ENCODE measurements around the gene CNPY1.
"Not testable (repeated sequence)": the region's sequence is repeated elsewhere in the genome, so short reads cannot be mapped to it uniquely, and the experiment has no call there.

Gene CNPY1

DNA sequence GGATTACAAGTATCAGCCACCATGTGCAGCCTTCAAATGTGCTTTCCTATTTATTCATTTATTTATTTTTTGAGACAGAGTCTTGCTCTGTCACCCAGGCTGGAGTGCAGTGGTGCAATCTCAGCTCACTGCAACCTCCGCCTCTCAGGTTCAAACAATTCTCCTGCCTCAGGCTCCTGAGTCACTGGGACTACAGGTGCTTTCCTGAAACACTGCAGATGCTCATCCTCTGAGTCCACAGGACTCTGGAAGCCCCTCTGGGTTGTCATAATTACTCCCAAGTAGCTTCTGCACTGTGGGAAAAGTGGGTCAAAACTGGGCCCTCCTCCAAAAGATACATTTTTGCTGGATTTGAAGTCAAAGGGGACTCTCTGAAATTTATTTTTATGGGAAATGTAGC is at the start of gene CNPY1:
Gene CNPY1 (minus strand): TSS at position 111 of the 400 bp plus-strand sequence. CDS start 630 bp downstream, outside the sequence.
- not testable (repeated sequence) for DNase-seq

DNA sequence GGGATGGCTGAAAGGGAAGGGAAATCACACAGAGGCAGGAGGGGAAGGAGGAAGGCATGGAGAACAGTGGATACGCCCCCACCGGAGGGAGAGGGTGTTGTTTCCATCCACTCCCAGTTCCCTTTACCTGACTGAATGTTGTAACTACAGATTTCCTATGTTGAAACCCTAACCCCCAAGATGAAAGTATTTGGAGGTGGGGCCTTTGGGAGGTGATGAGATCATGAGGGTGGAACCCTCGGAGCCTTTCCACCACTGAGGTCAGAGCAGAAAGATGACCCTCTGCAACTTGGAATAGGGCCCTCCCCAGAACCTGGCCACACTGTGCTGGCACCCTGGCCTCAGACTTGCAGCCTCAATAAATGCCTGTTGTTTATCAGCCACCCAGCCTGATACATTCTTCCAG is 48.6 kb upstream of the CNPY1 start:
- no peak for DNase-seq

- no peak for DNase-seq
Measured at GRCh38 chr7:155594163-155594732, 47.9 kb upstream of the CNPY1 start.

DNA sequence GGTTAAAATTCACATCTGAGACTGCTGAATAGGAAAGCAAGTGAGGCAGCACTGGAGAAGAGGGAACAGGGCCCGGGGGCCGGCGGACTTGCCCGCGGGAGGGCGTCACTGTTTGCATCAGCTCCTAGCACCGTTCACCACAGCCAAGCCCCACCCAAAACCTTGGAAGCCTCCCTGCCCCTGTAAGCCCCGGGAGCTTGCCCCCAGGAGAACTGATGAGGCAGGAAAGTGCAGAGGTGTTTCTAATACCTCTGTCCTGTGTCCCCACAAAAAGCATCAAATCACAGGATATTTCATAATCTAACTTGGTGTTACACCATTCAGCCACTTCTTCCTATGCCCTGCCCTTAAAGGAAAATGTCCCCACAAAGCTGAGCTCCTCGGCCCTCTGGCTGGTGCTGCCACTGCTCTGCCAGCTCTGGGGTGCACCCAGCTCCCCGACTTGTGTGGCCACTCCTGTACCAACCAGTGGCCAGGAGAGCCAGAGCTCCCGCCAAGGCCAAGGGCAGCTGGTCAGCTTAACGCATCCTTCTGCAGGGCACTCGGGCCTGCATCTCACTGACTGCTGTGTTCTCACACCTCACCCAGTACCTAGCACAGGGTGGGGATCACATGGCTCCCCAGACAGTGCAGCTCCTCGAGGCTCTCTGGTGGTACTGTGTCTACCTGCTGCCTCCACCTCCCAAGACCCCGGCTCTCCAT is 47.3 kb upstream of the CNPY1 start:
- DNase-seq: no peak

DNA sequence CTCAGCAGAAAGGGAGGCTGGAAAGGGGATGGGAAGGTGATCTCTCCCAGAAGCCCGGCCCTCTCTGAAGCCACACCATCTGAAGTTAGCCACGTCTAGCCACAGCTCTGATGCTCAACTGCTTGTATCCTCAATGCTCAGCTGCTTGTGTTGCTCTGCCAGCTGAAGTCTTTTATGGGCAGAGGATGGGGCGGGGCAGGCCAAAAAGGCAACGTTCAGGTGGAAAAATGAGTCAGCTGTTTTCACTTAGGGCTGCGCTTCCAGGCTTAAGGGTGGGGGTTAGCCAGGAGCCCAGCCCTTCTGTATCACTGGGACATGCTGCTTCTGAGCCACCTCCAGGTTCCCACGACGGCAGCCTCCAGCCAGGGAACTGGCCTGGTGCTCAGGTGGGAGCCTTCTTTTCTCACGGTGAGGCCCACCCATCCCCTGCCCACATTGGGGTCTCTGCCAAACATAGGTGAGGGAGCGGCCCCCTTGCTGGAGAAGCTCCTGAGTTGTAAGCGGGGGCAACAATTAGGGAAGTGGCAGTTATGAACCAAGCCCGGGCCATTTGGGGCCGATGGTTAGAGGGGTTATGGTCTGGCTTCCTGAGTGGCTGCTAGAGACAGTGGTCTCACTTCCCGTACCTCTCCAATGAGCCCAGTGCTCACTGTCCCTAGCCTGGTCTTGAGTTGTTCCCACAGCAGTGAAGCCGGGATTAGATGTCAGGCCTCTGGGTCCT is 44.9 kb upstream of the CNPY1 start:
- DNase-seq: no peak

GRCh38 chr7:155590215-155591018 is 44.1 kb upstream of the CNPY1 start:
- no peak for DNase-seq

DNA sequence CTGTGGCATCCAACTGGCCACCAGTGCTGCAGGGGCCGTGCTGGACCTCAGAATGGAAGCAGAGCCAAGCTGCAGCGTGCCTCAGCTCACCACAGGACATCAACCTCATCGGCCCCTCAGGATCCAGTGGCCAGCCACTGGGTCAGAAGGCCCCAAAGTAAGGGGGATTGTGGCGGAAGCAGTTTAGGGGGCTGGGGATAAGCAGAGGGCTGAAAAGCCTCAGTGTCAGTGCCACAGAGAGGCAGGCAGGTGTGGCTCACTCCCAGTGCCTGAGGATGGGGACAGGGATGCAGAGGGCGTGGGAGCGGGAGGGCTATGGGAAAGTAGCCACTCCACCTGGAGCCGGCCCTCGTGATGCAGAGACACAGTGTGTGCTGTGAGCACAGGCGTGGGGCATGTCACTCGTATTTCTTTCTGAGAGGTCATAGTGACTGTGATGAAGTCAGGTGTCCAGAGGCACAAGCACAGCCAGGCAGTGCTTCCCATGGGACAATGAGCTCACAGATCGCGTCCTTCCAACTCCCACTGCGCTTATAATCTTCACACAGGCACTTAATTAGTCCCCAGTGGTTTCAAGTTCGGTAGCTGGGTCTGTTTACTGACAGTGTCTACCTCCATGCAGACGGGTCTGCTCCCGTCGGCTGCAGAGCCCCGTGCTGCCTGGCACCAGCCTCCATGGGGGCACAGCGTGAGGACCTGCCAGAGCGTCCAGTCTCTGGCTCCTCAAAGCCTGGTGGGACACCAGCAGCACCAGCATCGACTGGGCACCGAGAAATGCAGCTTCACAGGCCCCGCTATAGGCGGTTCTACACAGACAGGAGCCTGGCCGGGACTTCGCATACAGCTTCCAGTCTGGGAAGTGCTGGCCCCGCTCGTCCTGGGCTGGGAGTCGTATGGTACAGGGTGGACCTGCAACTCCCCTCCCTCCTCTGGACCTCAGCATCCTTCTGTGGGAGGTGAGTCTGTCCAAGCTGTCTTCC is 42.9 kb upstream of the CNPY1 start:
- no peak for DNase-seq

- no peak for DNase-seq
Measured at GRCh38 chr7:155588468-155588998, 42.2 kb upstream of the CNPY1 start.

DNA sequence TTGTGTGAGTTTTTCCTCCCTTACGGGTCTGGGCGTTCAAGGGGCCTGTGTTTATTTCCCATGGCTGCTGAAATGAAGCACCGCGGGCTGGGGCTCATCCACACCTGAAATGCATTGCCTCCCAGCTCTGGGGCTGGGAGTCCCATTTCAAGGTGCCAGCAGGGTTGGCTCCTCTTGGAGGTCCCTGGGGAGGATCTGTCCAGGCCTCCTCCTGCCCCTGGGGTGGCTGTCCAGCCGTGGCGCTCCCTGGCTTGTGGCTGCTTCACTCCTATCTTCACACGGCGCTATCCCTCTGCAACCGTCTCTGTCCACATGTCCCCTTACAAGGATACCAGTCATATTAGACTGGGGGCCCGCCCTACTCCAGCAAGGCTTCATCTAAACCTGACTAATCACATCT is 41.1 kb upstream of the CNPY1 start:
- no peak for DNase-seq

DNA sequence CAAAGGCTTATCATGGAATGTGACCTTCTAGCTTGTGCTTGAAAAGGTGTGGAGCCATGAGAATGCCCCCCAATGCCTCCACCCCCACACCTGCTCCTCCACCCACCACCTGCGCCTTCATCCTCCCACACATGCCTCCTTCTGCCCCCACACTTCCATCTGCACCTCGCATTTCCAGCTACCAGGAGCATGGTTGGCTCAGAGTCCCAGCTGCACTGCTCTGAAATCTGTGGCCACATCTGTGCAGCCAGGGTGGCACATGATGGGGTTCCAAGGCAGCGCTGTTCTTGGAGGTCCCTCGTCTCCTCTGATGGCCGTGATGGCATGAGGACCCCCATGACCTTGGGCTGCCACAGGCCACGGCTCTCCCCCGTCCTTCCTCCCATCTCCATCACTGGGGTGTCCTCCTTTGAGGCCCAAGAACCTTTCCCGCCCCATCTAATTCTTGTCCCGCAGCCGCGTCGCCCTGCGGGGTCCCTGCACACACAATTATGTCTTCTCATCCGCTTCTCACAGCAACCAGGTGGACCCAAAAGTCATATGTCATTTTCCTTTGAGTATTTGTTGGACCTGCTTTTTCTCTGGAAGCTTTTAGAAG is 40.6 kb upstream of the CNPY1 start:
- no peak for DNase-seq

GRCh38 chr7:155585951-155586350 is 39.6 kb upstream of the CNPY1 start:
- no peak for DNase-seq

DNA sequence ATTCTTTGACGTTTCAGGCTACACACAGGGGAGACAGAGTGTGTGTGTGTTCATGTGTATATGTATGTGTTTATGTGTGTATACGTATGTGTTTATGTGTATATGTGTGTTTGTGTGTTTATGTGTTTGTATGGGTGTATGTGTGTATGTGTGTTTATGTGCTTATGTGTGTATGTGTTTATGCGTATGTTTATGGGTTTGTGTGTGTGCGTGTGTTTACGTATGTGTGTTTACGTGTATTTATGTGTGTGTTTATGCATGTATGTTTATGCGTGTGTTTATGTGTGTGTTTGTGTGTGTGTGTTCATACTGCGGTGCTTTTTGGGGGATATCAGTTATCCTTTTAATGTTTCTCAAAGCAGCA is 39.2 kb upstream of the CNPY1 start:
- no peak for DNase-seq

DNA sequence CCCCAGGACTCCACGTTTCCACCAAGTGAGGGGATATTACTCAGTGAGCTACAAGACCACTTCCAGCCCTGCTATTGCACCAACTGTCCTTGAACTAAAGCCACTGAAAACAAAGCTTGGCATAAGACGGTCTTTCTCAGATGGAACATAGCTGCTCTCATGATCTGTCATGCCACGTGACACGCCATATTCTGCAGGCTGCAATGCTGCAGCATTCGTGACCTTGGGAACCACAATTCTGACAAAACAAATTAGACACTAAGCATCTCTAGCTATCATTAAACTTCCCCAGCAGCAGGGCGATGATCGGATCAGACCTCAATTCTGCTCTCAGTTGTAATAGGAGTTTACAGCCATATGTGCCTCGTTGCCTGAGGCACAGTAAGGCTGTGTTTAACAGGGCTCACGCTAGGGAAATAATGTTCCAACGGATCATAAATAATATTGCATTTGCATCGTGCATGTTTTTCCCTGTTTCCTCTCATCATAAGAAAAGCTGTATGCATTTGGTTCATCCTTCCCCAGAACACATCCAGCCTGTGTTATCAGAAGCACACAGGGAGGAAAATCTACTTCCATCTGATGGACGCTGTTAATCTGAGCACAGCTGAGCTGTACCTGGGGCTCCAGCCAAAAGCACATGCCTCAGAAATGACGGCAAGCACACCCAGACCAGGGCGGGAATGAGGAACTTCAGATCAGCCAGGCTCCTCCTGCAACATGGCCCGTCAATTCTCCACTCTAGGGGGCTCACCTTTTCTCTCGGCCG is 38.6 kb upstream of the CNPY1 start:
- DNase-seq: no peak

- DNase-seq: no peak
Measured at GRCh38 chr7:155584261-155584660, 37.9 kb upstream of the CNPY1 start.

DNA sequence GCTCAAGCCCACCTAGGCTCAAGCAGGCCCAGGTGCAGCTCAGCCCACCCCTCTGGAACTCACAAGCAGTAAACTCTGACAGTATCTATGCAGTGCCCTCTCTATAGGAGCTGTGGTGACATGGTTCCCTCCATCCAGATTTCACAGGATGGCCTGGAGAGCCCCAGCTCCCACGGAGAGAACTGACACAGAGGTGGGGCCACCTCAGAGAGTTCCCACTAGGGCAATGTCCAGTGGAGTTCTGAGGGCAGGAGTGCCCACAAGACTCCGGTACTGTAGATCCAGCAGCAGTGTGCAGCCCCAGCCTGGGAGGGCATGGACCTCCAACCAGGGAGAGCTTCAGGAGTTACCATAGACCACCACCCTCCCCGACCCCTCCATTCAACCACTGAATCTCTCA is 37.3 kb upstream of the CNPY1 start:
- no peak for DNase-seq

DNA sequence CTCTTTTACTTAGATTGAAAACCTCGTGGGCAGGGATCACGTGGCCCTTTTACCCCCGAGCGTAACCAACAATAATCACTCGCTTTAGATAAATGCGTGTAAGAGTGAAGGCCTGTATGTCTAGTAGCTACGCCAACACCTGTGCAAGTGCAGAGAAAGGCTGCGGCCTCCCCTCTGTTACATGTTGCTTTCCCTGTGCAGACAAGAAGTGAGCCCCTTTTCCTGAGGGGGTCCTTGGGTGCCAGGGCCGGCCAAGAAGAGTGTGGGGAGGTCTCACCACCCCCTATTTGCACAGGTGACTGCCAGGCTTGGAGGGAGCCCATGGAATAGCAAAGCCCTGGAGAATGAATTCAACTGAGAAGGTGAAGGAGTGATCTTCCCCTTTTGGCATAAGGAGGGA is 35.6 kb upstream of the CNPY1 start:
- DNase-seq: no peak

DNA sequence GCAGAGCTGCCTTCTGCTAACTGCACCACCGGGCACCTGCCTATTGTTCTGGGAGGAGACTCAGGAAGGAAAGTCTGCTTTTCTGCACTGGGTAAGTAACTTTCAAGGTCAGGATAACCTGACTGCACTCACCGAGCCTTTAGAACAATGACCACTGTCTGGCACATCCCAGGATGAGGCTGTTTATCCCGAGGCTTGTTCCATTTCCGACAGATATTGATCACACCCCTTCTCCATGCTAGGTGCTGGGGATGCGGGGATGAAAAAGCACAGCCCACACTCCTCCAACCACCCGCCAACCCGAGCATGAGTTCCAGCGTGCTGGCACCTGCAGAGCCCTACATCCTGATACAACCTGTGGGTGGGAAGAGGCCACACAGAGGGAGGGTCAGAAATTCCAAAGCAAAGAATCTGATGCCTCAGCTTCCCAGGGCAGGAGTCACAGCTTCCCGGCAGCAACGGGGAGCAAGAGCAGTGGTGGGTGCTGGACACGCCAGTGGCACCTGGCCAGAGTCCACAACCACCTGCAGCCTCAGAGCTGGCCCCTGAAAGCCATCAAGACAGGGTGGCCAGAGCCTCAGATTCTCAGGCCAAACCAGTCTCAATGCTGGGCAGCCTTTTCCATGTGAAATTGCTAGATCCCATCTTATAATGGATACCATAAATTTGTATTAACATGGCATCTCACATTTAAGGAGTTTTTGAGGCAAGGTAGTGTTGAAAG is 34.9 kb upstream of the CNPY1 start:
- DNase-seq: no peak

- no peak for DNase-seq
Measured at GRCh38 chr7:155580367-155580766, 34.0 kb upstream of the CNPY1 start.

GRCh38 chr7:155579565-155579964 is 33.2 kb upstream of the CNPY1 start:
- no peak for DNase-seq

GRCh38 chr7:155578016-155578415 is 31.7 kb upstream of the CNPY1 start:
- no peak for DNase-seq

All from NCI-H1105 treated with DMSO at 0.1 percent for 48 hours (cell line).